Natural killer cell (primary cell): ENCODE results near the gene STAP2. TPM values are rescaled to one million over a fixed set of nuclear protein-coding genes. Genes with fewer than 3 reads are reported as not detected.

Experiments used
- ATAC-seq, 3 donors: fragments of 150-1000 bp in 2 of 3; fragments of 200-7000 bp in 1 of 3; cut with Tn5 transposase; 1 replicate in 1 of 3; 2 replicates in 2 of 3; pipeline ENCODE4 v1.10.0; 2021; ENCODE audit warnings: mild to moderate bottlenecking in 2 of 3, moderate library complexity in 2 of 3
- DNase-seq, 2 donors: peaks; one replicate each; pipeline versions ENCODE4 v3.0.0 to v3.0.0-alpha.2; 2013 to 2021; ENCODE audit warnings: mixed read lengths in 1 of 2
- H3K27ac ChIP-seq: one replicate; pipeline ENCODE4 v1.5.1; 2013; ENCODE audit warnings: mild to moderate bottlenecking, low read length
- H3K27me3 ChIP-seq: one replicate; pipeline ENCODE4 v1.6.1; 2013; ENCODE audit warnings: low read length; ENCODE audit not compliant: control insufficient read depth, insufficient read depth
- H3K36me3 ChIP-seq: one replicate; pipeline ENCODE4 v1.6.1; 2013; ENCODE audit warnings: low read length; ENCODE audit not compliant: control insufficient read depth, insufficient read depth
- H3K4me1 ChIP-seq: one replicate; pipeline ENCODE4 v1.6.1; 2013; ENCODE audit warnings: low read length; ENCODE audit not compliant: control insufficient read depth, insufficient read depth
- H3K4me3 ChIP-seq: one replicate; pipeline ENCODE4 v1.5.1; 2013; ENCODE audit warnings: low read length
- H3K9me3 ChIP-seq: one replicate; pipeline ENCODE4 v1.6.1; 2013; ENCODE audit warnings: low read length; ENCODE audit not compliant: control insufficient read depth, insufficient read depth
- H3K27ac Mint-ChIP-seq, 2 donors: one replicate each; pipeline ENCODE4 v1.8.0; 2022; ENCODE audit warnings: mild to moderate bottlenecking in 2 of 2, mixed read lengths in 2 of 2, moderate library complexity in 1 of 2
- H3K27me3 Mint-ChIP-seq, 2 donors: one replicate each; pipeline ENCODE4 v1.8.0; 2022; ENCODE audit warnings: low read depth in 2 of 2, mixed read lengths in 2 of 2
- H3K36me3 Mint-ChIP-seq: one replicate; pipeline ENCODE4 v1.8.0; 2022; ENCODE audit warnings: mixed read lengths
- H3K4me1 Mint-ChIP-seq, 2 donors: one replicate each; pipeline ENCODE4 v1.8.0; 2022; ENCODE audit warnings: mixed read lengths in 2 of 2
- H3K4me3 Mint-ChIP-seq: one replicate; pipeline ENCODE4 v1.8.0; 2022; ENCODE audit warnings: mild to moderate bottlenecking, moderate library complexity, mixed read lengths
- H3K9me3 Mint-ChIP-seq, 2 donors: one replicate each; pipeline ENCODE4 v1.8.0; 2022; ENCODE audit warnings: mixed read lengths in 2 of 2
- WGBS: methylation state at CpG from one replicate; pipeline ENCODE4 v1.1.7; 2013; ENCODE audit warnings: missing lambda C conversion rate; ENCODE audit not compliant: insufficient coverage; 5-methylcytosine and 5-hydroxymethylcytosine counted together
- intact Hi-C: fragments of 100-400 bp; cut with micrococcal nuclease; formaldehyde crosslinking; loops from one replicate; pipeline ENCODE4 v1.14.2; 2022
- total RNA-seq, 4 donors: library from RNA; stranded (reverse); fragments of 120-200 nt in 1 of 4; gene quantifications; one replicate each; pipeline versions ENCODE4 v1.2.3 to v1.2.4, GENCODE V29; 2013 to 2022
- TF ChIP-seq, protein P1 (sequence below): fragments of 200-600 bp; IDR thresholded peaks from one replicate; pipeline ENCODE4 v1.8.0; 2022; ENCODE audit warnings: antibody characterized with exemption

STAP2 gene
- total RNA-seq, 3 donors from 2014 or later (not counting 1 experiment from before 2014, with no cell fraction given) = 1.4 to 3.3 (median 2.0) TPM

DNA sequence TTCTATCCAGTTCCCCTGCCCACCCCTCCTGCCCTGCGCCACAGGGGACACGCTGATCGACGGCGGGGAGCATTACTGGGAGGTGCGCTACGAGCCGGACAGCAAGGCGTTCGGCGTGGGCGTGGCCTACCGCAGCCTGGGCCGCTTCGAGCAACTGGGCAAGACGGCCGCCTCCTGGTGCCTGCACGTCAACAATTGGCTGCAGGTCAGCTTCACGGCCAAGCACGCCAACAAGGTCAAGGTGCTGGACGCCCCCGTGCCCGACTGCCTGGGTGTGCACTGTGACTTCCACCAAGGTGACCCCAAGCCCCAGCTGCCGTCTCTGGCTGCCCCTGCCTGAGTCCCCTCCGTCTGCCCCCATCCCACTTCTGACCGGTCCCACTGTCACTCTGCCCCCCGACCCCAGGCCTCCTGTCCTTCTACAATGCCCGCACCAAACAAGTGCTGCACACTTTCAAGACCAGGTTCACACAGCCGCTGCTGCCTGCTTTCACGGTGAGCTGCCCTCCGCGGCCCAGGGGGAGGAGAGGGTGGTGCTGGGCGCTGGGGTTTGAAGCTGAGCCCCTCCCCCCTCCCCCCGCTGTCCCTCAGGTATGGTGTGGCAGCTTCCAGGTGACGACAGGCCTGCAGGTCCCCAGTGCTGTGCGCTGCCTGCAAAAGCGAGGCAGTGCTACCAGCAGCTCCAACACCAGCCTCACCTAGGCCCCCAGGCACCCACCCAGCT lies 15.5 kb downstream of the STAP2 start:
- DNase-seq (no peak), ATAC-seq (no peak)
- no peaks in the 10 kb centered on the region for H3K27me3 Mint-ChIP-seq
- Histone ChIP-seq H3K4me1 (peaks cover 18% of the 10 kb centered on the region), H3K9me3 (no peaks in the 10 kb centered on the region), H3K4me3 (no peak overlapping the region), H3K27me3 (no peaks in the 10 kb centered on the region), H3K27ac (no peak overlapping the region), H3K36me3 (no peaks in the 10 kb centered on the region)
- intact Hi-C loops = no loop called here
- H3K27ac Mint-ChIP-seq = no peak overlapping the region
- H3K36me3 Mint-ChIP-seq = no peaks in the 10 kb centered on the region
- peaks cover 11 to 20% of the 10 kb centered on the region in 2 donors for H3K4me1 Mint-ChIP-seq
- 90% methylated on average over 35 of the region's 37 CpGs for WGBS
- TF ChIP-seq, protein P1, sequence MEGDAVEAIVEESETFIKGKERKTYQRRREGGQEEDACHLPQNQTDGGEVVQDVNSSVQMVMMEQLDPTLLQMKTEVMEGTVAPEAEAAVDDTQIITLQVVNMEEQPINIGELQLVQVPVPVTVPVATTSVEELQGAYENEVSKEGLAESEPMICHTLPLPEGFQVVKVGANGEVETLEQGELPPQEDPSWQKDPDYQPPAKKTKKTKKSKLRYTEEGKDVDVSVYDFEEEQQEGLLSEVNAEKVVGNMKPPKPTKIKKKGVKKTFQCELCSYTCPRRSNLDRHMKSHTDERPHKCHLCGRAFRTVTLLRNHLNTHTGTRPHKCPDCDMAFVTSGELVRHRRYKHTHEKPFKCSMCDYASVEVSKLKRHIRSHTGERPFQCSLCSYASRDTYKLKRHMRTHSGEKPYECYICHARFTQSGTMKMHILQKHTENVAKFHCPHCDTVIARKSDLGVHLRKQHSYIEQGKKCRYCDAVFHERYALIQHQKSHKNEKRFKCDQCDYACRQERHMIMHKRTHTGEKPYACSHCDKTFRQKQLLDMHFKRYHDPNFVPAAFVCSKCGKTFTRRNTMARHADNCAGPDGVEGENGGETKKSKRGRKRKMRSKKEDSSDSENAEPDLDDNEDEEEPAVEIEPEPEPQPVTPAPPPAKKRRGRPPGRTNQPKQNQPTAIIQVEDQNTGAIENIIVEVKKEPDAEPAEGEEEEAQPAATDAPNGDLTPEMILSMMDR = no peak
- H3K9me3 Mint-ChIP-seq = peaks cover 0 to 2% of the 10 kb centered on the region in 2 donors
- no peak overlapping the region for H3K4me3 Mint-ChIP-seq

DNA sequence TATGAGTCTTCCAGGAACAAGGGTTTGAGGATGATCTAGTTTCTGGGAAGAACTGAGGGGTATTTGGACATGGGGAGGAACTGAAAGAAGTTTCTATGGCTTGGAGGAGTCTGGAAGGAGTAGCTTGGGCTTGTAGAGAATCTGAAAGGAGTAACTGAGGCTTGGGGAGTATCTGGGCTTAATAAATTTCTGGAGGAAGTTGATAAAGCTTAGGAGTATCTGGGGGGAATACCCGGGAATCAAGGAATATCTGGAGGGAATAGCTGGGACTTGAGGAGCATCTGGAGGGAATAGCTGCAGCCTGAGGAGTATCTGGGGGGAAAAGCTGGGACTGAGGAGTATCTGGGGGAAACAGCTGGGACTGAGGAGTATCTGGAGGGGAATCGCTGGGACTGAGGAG lies 18.2 kb downstream of the STAP2 start:
- Histone ChIP-seq H3K9me3 (no peaks in the 10 kb centered on the region), H3K27me3 (no peaks in the 10 kb centered on the region), H3K27ac (no peak overlapping the region), H3K36me3 (no peaks in the 10 kb centered on the region), H3K4me3 (no peak overlapping the region), H3K4me1 (no peaks in the 10 kb centered on the region)
- H3K36me3 Mint-ChIP-seq = no peaks in the 10 kb centered on the region
- TF ChIP-seq, protein P1 = no peak
- 98% methylated on average over 2 of the region's 2 CpGs for WGBS
- H3K9me3 Mint-ChIP-seq = peaks cover 0 to 2% of the 10 kb centered on the region in 2 donors
- H3K4me1 Mint-ChIP-seq = no peaks in the 10 kb centered on the region
- no peak for DNase-seq
- no peaks in the 10 kb centered on the region for H3K27me3 Mint-ChIP-seq
- peak overlapping the region in 1 of 2 donors; percentile 58 for H3K27ac Mint-ChIP-seq
- no peak for ATAC-seq
- no peak overlapping the region for H3K4me3 Mint-ChIP-seq
- intact Hi-C loops = no loop called here

DNA sequence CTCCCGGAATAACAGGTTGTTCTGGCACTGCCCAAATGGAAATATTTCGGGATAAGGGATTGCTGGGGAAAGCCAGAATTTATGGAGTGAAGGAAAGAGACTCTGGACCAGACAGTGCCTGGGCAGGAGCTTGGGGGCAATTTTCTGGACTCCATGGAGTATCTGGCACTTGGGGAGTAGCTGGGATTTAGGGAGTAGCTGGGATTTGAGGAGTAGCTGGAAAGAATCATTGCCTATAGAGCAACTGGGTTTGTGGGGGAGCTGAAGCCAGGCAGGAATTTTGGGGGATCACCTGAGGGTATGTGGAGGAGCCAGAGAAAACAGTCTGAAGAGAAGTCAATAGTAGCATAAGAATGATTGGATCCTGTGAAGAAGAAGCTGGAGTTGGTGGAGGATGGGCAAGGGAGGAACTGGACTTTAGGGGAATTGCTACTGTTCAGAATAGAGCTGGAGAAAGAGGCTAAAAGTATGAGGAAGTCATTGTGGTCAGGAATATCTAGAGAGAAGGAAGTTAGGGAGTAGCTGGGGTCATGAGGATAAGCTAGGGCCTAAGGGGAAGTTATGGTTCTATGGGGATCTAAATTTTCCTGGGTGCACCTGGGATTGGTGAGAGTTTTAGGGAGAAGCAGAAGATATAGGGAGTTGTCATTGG lies 19.4 kb downstream of the STAP2 start:
- Mint-ChIP-seq H3K27me3 (no peaks in the 10 kb centered on the region), H3K4me1 (no peaks in the 10 kb centered on the region), H3K27ac (no peak overlapping the region), H3K9me3 (peaks cover 0 to 2% of the 10 kb centered on the region in 2 donors), H3K4me3 (no peak overlapping the region), H3K36me3 (no peaks in the 10 kb centered on the region)
- Histone ChIP-seq H3K4me3 (no peak overlapping the region), H3K27me3 (no peaks in the 10 kb centered on the region), H3K36me3 (no peaks in the 10 kb centered on the region), H3K27ac (no peak overlapping the region), H3K9me3 (no peaks in the 10 kb centered on the region), H3K4me1 (no peaks in the 10 kb centered on the region)
- TF ChIP-seq, protein P1 = no peak
- intact Hi-C loops = no loop called here
- 100% methylated on average over 2 of the region's 2 CpGs for WGBS
- ATAC-seq (no peak), DNase-seq (no peak)
